ENCODE data around the gene LHX8.

The LHX8 gene

DNA sequence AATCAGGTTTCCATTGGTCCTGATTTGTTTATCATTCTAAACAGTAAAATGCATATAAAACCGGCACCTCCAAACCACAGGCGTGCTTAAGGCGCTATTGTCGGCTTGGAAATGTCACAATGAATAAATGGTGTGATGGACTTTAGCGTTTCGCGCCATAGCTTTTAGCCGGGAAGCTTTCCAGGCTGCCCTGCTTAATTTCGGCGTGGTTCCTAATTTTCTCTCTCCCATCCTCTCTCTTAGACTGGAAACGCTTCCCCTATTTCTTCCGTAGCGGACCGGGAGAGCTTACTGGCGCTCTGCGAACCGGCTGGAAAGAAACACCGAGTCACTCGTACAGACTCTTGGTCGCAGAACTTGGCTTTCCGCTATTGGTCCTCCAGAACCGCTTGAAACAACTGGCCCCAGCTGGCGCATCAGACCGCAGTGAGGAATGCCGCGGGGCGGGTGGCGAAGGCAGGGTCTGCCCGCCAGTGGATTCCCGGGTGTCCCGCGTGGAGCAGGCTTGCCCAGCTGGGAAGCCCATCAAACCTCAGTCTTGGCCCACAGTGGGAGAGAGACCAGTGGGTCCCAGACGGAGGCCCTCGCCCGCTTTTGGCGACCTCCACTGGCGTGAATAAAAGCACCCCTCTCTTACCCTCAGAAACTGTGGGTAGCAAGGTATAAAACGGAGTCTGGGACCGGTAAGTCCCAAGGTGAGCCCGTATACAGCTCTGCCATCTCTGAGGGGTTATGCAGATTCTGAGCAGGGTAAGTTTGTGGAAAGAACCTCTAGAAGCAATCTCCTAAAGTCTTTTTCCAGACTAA, 4.0 kb upstream of the LHX8 start:
- ATAC-seq (no peak), DNase-seq (no peak)
- H3K4me1 Mint-ChIP-seq, result peaks cover 27% of the 10 kb centered on the region
- peaks cover 97% of the 10 kb centered on the region for H3K27me3 Mint-ChIP-seq
- peak overlapping the region in 1 of 2 donors; percentile 19 for H3K27ac Mint-ChIP-seq
- peaks cover 0 to 12% of the 10 kb centered on the region in 2 donors for H3K9me3 Mint-ChIP-seq
- H3K4me3 Mint-ChIP-seq, result no peak overlapping the region

- Mint-ChIP-seq H3K4me1 (peaks cover 33% of the 10 kb centered on the region), H3K4me3 (no peak overlapping the region), H3K27ac (no peak overlapping the region), H3K9me3 (peaks cover 0 to 7% of the 10 kb centered on the region in 2 donors), H3K27me3 (peaks cover 97% of the 10 kb centered on the region)
- no peak for ATAC-seq
- no peak for DNase-seq
Measured at GRCh38 chr1:75130865-75131564, 3.2 kb upstream of the LHX8 start.

GRCh38 chr1:75131565-75132241, 2.5 kb upstream of the LHX8 start:
- Mint-ChIP-seq H3K4me1 (peaks cover 38% of the 10 kb centered on the region), H3K9me3 (peaks cover 0 to 7% of the 10 kb centered on the region in 2 donors), H3K27me3 (peaks cover 100% of the 10 kb centered on the region), H3K4me3 (no peak overlapping the region), H3K27ac (peak overlapping the region in 1 of 2 donors; percentile 13)
- no peak for ATAC-seq
- no peak for DNase-seq

DNA sequence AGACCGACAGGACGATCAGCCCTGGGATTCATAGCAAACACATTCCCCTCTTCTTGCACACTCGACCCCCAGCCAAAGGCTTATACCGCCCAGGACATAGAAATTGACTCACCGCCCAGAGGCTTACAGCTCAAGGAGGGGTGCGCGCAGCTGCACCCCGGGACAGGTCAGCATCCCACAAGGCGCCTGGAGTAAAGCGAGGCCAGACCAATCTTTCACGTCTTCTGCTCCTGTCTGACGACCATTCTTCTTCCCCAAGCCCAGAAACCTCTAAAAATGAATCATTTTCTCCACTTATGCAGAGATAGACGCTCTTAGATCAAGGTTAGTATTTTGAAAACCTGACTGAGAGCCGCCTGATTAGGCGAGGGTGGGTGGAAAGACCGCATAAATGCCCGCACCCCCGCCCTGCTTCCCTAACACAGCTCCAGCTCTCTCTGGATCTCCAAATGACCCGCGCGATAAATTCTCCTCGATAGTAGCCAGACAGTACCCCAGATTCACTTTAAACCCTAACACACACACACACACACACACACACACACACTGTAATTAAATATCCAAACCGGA, 1.9 kb upstream of the LHX8 start:
- H3K4me1 Mint-ChIP-seq, result peaks cover 38% of the 10 kb centered on the region
- H3K27me3 Mint-ChIP-seq, result peaks cover 100% of the 10 kb centered on the region
- H3K27ac Mint-ChIP-seq, result peak overlapping the region in 1 of 2 donors; percentile 76
- H3K9me3 Mint-ChIP-seq, result peaks cover 0 to 7% of the 10 kb centered on the region in 2 donors
- no peak for DNase-seq
- no peak overlapping the region for H3K4me3 Mint-ChIP-seq
- ATAC-seq, result no peak

- peaks cover 0 to 5% of the 10 kb centered on the region in 2 donors for H3K9me3 Mint-ChIP-seq
- no peak overlapping the region for H3K27ac Mint-ChIP-seq
- DNase-seq (no peak), ATAC-seq (no peak)
- peaks cover 37% of the 10 kb centered on the region for H3K4me1 Mint-ChIP-seq
- H3K4me3 Mint-ChIP-seq, result no peak overlapping the region
- peaks cover 100% of the 10 kb centered on the region for H3K27me3 Mint-ChIP-seq
Measured at GRCh38 chr1:75132812-75133619, 1.2 kb upstream of the LHX8 start.

- Mint-ChIP-seq H3K4me1 (peaks cover 33% of the 10 kb centered on the region), H3K27me3 (peaks cover 83% of the 10 kb centered on the region), H3K27ac (no peak overlapping the region), H3K4me3 (peak overlapping the region; percentile 79 to 92), H3K9me3 (no peaks in the 10 kb centered on the region)
- ATAC-seq, result peak; percentile 57
- DNase-seq, result no peak
Measured at GRCh38 chr1:75134647-75135572, 722 bp downstream of the LHX8 start.

DNA sequence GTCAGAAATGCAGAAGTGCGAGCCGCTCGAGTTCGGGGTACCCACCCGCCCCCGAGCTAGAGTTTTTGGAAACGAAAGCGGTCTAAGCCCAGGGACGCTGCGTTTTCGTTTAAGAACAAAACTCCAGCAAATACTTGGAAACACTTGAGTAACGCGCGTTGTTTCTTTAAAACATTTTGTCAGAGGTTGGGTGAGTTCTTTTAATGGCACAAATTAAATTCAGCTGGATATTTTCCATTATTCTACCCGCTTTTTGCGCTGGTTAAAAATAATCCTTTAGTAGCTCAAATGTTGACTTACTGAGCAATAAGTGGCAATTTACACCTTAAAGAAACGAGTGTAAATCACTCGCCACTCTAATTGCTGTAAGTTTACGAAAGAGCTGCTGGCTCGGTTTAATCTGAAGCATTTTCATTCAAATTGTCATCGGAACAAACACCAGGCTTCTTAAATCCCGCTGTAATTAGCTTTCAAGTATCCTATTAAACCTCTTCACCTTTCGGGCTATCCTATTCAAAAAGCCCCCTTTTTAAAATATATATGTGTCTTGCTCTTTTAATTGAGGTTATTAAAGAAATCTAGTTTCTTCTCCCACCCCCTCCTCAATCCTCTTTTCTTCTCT, 1.5 kb downstream of the LHX8 start:
- H3K27ac Mint-ChIP-seq, result no peak overlapping the region
- ATAC-seq, result no peak

DNA sequence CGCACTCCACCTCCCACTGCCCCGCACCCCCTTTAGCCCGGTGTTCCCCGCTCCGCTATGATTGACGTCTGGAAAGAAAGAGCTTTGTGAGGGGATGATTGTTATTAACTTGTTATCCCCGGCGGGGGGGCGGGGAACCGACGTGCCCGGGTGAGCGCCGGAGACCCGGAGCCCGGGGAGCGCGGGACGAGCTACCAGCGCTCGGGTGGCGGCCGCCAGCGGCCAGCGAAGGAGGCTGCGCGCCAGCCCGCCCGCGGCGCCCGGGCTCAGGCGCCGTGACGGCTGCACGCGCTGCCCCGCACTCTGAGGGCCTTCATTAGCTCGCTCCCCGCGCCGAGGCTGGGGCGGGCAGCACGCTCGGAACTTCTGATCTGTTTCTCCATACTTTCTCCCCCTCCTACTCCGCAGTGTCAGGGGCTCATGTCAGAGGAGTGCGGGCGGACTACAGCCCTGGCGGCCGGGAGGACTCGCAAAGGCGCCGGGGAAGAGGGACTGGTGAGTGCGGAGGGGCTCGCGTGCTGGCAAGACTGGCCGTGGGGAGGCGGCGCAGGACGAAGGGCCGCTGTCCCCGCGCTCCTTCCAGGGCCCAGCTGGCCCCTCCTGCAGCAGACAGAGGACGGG, 2.1 kb downstream of the LHX8 start:
- ATAC-seq (peak; percentile 44), DNase-seq (no peak)
- no peaks in the 10 kb centered on the region for H3K9me3 Mint-ChIP-seq
- peak overlapping the region; percentile 60 to 92 for H3K4me3 Mint-ChIP-seq
- peaks cover 69% of the 10 kb centered on the region for H3K27me3 Mint-ChIP-seq
- no peak overlapping the region for H3K27ac Mint-ChIP-seq
- peaks cover 29% of the 10 kb centered on the region for H3K4me1 Mint-ChIP-seq

More for the DNA sequence above, 1.5 kb downstream of the LHX8 start:
- no peaks in the 10 kb centered on the region for H3K9me3 Mint-ChIP-seq
- H3K27me3 Mint-ChIP-seq, result peaks cover 75% of the 10 kb centered on the region
- no peak for DNase-seq
- peaks cover 33% of the 10 kb centered on the region for H3K4me1 Mint-ChIP-seq
- H3K4me3 Mint-ChIP-seq, result peak overlapping the region; percentile 79 to 92

- H3K4me3 Mint-ChIP-seq, result no peak overlapping the region
- peaks cover 61% of the 10 kb centered on the region for H3K27me3 Mint-ChIP-seq
- no peak for DNase-seq
- peak; percentile 29 for ATAC-seq
- peaks cover 24% of the 10 kb centered on the region for H3K4me1 Mint-ChIP-seq
- H3K27ac Mint-ChIP-seq, result no peak overlapping the region
- H3K9me3 Mint-ChIP-seq, result no peaks in the 10 kb centered on the region
Measured at GRCh38 chr1:75136921-75137641, 2.9 kb downstream of the LHX8 start.

GRCh38 chr1:75152092-75152491, 17.9 kb downstream of the LHX8 start:
- no peaks in the 10 kb centered on the region for H3K27me3 Mint-ChIP-seq
- no peak for DNase-seq
- no peak overlapping the region for H3K4me3 Mint-ChIP-seq
- no peak for ATAC-seq
- peaks cover 5 to 7% of the 10 kb centered on the region in 2 donors for H3K9me3 Mint-ChIP-seq
- no peak overlapping the region for H3K27ac Mint-ChIP-seq
- H3K4me1 Mint-ChIP-seq, result no peaks in the 10 kb centered on the region

- Mint-ChIP-seq H3K4me3 (no peak overlapping the region), H3K9me3 (no peaks in the 10 kb centered on the region), H3K4me1 (no peaks in the 10 kb centered on the region), H3K27me3 (no peaks in the 10 kb centered on the region), H3K27ac (no peak overlapping the region)
- DNase-seq (no peak), ATAC-seq (no peak)
Measured at GRCh38 chr1:75159154-75159553, 25.0 kb downstream of the LHX8 start.

- no peak overlapping the region for H3K27ac Mint-ChIP-seq
- H3K27me3 Mint-ChIP-seq, result no peaks in the 10 kb centered on the region
- no peak overlapping the region for H3K4me3 Mint-ChIP-seq
- H3K9me3 Mint-ChIP-seq, result no peaks in the 10 kb centered on the region
- no peaks in the 10 kb centered on the region for H3K4me1 Mint-ChIP-seq
- ATAC-seq (no peak), DNase-seq (no peak)
Measured at GRCh38 chr1:75165264-75165663, 31.1 kb downstream of the LHX8 start.

- H3K27ac Mint-ChIP-seq, result no peak overlapping the region
- no peaks in the 10 kb centered on the region for H3K4me1 Mint-ChIP-seq
- no peaks in the 10 kb centered on the region for H3K9me3 Mint-ChIP-seq
- DNase-seq (no peak), ATAC-seq (no peak)
- no peak overlapping the region for H3K4me3 Mint-ChIP-seq
- no peaks in the 10 kb centered on the region for H3K27me3 Mint-ChIP-seq
Measured at GRCh38 chr1:75166821-75167220, 32.6 kb downstream of the LHX8 start.
